ENCODE data around the gene CCDC187.

The CCDC187 gene

GRCh38 chr9:136204145-136204805 is 99.6 kb downstream of the CCDC187 start:
- no peak for DNase-seq (ENCODE audit: low spot score)

GRCh38 chr9:136203408-136204144 is 100.3 kb downstream of the CCDC187 start:
- DNase-seq (ENCODE audit: low spot score): no peak

GRCh38 chr9:136202454-136203407 is 101.2 kb downstream of the CCDC187 start:
- DNase-seq (ENCODE audit: low spot score): no peak

- DNase-seq (ENCODE audit: low spot score): no peak
Observed at GRCh38 chr9:136201609-136202453, 102.1 kb downstream of the CCDC187 start.

- DNase-seq (ENCODE audit: low spot score): no peak
Observed at GRCh38 chr9:136201174-136201573, 102.7 kb downstream of the CCDC187 start.

- DNase-seq (ENCODE audit: low spot score): no peak
Observed at GRCh38 chr9:136200424-136200823, 103.5 kb downstream of the CCDC187 start.
